ENCODE results near the gene MMP26.

DNA sequence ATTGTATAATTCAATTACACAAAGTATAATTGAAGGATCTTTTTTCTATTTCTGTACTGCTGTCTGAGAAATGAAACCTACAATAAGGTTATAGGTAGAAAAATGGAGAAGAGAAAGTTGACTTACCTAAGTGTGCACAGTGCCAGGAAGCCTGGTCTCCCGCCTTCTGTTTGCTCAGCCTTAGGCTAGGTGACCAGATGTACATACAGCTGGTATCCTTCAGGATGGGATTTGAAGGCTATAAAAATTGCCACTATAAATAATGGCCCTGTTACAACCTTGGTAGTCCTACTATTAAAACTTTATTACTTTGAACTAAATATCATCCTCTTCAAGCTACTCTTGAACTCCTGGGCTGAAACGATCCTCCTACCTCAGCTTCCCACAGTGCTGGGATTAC is 26.6 kb upstream of the MMP26 start:
- TF ChIP-seq ZNF561 (tag by site-specific recombination; IDR thresholded peaks at IDR 0.05; ENCODE audit: borderline replicate concordance) (no peak), ZNF792 (tag by site-specific recombination; IDR thresholded peaks at IDR 0.05) (no peak), ZNF174 (tag by site-specific recombination; IDR thresholded peaks at IDR 0.05) (no peak)

Measured in HEK293 (cell line).